GM19467 (cell line): ENCODE measurements around the gene MRGPRE.

Experiments
- ATAC-seq: cut with Tn5 transposase; IDR thresholded peaks from one replicate; pipeline ENCODE4 v1.9.1; 2021; ENCODE audit warnings: mild to moderate bottlenecking, moderate library complexity; ENCODE audit not compliant: unreplicated experiment

The MRGPRE gene

GRCh38 chr11:3183523-3183922, 48.7 kb downstream of the MRGPRE start:
- ATAC-seq, result no peak

GRCh38 chr11:3182462-3182852, 49.8 kb downstream of the MRGPRE start:
- no peak for ATAC-seq

DNA sequence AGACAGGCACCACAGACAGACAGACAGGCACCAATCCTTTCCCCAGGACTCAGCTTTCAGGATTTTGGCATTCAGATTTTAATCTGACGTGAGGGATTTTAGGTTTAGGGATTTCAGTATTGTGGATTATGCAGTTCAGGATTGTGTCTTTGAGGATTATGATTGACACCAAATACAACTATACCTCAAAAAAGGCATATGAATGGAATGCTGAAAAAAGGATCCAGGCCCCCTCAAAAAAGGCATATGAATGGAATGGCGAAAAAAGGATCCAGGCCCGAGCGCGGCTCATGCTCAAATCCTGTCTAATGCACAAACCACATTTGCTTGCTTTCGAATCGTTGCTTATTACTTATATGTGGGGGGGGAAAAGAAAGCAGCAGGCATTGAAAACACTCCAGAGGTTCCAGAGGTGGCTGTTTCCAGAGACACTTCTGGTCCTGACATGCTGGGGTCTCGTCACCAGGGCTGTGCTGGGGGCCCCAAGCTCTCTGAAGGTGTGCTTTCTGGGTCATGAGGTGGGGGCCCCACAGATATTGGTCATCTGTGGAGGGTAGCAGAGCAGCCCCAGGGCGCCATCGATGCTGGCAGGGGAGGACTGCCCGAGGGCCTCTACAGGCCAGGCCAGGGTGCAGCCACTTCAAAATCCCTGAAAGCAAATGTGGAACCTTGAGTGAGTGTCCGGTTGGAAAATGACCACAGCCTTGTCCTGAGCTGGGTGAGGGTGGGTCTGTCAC, 50.3 kb downstream of the MRGPRE start:
- ATAC-seq, result no peak

DNA sequence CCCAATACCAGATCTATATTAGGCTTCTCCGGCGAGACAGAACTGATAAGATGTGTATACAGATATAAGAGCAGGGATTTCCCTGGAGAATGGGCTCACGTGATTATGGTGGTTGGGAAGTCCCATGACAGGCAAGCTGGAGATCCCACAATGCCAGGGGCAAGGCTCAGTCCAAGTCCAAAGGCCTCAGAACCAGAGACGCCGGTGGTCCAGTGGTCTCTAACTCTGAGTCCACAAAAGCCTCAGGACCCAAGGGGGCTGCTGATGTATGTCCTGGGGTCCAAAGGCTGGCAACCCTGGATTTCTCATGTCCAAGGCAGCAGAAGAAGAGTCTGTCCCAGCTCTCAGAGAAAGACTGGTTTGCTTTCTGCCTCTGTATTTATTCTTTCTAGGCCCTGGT, 51.3 kb downstream of the MRGPRE start:
- no peak for ATAC-seq

GRCh38 chr11:3178349-3178748, 53.9 kb downstream of the MRGPRE start:
- ATAC-seq, result no peak

DNA sequence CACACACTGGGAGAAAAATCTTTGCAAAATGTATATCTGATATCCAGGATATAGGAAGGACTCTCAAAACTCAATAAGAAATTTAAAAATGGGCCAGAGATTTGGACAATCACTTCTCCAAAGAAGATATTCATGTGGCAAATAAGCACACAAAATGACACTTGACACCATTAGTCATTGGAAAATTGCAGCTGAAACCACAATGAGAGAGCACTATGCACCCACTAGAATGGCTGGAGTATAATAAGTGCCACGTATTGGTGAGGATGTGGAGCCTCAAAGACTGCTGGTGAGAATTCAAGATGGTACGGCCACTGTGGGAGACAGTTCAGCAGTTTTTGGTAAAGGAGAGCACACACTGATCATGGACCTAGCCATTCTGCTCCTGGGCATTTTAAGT, 54.3 kb downstream of the MRGPRE start:
- no peak for ATAC-seq
